Activated naive CD4-positive, alpha-beta T cell treated with anti-CD3 and anti-CD28 coated beads, Interleukin-2, amount 50 U/mL, for 72 hours (primary cell): ENCODE results near the gene EIF5. TPM values are rescaled to one million over a fixed set of nuclear protein-coding genes. Genes with fewer than 3 reads are reported as not detected.
A peak's percentile ranks its signal among the peaks of the same experiment; 100 is the strongest.

ENCODE experiments used
- ATAC-seq, 2 donors: fragments of 150-1000 bp; cut with Tn5 transposase; 2 replicates each; pipeline ENCODE4 v1.10.0; 2021; ENCODE audit warnings: mild to moderate bottlenecking in 2 of 2, moderate library complexity in 2 of 2
- DNase-seq, 2 donors: peaks; one replicate each; pipeline ENCODE4 v3.0.0; 2021 to 2022; ENCODE audit warnings: low spot score in 2 of 2
- H3K27ac Mint-ChIP-seq, 2 donors: one replicate each; pipeline ENCODE4 v1.8.0; 2022; ENCODE audit warnings: mild to moderate bottlenecking in 2 of 2, mixed read lengths in 2 of 2
- H3K36me3 Mint-ChIP-seq, 2 donors: one replicate each; pipeline ENCODE4 v1.8.0; 2022; ENCODE audit warnings: mixed read lengths in 2 of 2
- H3K9me3 Mint-ChIP-seq, 2 donors: one replicate each; pipeline ENCODE4 v1.8.0; 2022; ENCODE audit warnings: mixed read lengths in 2 of 2
- total RNA-seq, 2 donors: library from RNA; stranded (reverse); gene quantifications; one replicate each; pipeline ENCODE4 v1.2.3, GENCODE V29; 2022

EIF5 gene
- total RNA-seq, 2 donors from 2014 or later = 154 to 243 TPM

- H3K9me3 Mint-ChIP-seq = no peaks in the 10 kb centered on the region
These were observed 15.2 kb upstream of the EIF5 start for GRCh38 chr14:103318750-103319419.

DNA sequence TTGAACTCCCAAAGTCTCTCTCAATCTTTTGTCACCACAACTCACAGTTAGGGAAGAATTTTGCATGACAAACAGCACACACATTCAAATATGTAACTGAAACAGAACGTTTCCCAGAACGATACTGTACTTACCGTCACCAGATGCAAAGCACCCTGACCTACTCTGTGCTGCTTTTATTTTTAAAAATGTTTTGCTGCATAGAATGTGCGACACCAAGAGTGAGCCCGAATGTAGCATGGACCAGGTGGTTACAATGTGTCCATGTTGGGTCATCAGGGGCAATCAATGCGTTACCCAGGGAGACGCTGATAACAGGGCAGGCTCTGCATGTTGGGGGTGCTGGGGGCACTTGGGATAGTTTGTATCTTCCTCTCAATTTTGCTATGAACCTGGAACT is 14.6 kb upstream of the EIF5 start:
- no peaks in the 10 kb centered on the region for H3K36me3 Mint-ChIP-seq
- DNase-seq (no peak), ATAC-seq (no peak)

More at GRCh38 chr14:103318750-103319419, 15.2 kb upstream of the EIF5 start:
- Mint-ChIP-seq H3K36me3 (no peaks in the 10 kb centered on the region), H3K27ac (no peak overlapping the region)
- ATAC-seq (no peak), DNase-seq (no peak)

DNA sequence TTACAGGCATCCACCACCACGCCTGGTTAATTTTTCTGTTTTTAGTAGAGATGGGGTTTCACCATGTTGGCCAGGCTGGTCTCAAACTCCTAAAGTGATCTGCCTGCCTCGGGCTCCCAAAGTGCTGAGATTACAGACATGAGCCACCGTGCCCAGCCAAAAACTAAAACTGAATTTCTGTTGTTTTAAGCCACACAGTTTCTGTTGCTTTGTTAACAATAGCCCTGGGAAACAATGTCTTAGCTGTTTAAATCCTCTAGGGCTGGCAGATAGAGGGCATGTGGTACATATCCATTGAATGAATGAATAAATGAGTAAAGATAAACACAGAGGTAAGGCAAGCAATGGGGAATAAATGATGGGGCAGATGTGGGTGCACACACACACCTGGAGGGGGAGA is 8.0 kb upstream of the EIF5 start:
- ATAC-seq = no peak
- no peak for DNase-seq
- H3K36me3 Mint-ChIP-seq = no peaks in the 10 kb centered on the region
- H3K9me3 Mint-ChIP-seq = no peaks in the 10 kb centered on the region
- H3K27ac Mint-ChIP-seq = no peak overlapping the region

More for the DNA sequence above, 14.6 kb upstream of the EIF5 start:
- no peak overlapping the region for H3K27ac Mint-ChIP-seq
- no peaks in the 10 kb centered on the region for H3K9me3 Mint-ChIP-seq

- Mint-ChIP-seq H3K36me3 (no peaks in the 10 kb centered on the region), H3K9me3 (no peaks in the 10 kb centered on the region), H3K27ac (no peak overlapping the region)
- DNase-seq (no peak), ATAC-seq (no peak)
These were observed 5.1 kb upstream of the EIF5 start for GRCh38 chr14:103328941-103329340.

GRCh38 chr14:103329401-103330347 is 4.4 kb upstream of the EIF5 start:
- no peak for DNase-seq
- Mint-ChIP-seq H3K36me3 (no peaks in the 10 kb centered on the region), H3K9me3 (no peaks in the 10 kb centered on the region), H3K27ac (no peak overlapping the region)
- no peak for ATAC-seq

DNA sequence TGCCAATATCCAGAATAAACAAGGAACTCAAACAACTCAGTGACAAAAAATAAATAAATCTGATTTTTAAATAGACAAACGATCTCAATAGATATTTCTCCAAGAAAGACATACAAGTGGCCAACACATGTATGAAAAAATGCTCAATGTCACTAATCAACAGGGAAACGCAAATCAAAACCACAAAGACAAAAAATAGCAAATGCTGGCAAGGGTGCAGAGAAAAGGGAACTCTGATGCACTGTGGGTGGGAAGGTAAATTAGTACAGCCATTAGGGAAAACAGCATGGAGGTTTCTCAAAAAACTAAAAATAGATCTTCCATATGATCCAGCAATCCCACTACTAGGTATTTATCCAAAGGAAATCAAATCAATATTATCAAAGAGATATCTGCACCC is 3.5 kb upstream of the EIF5 start:
- H3K9me3 Mint-ChIP-seq = no peaks in the 10 kb centered on the region
- no peak overlapping the region for H3K27ac Mint-ChIP-seq

GRCh38 chr14:103332143-103332919 is 1.7 kb upstream of the EIF5 start:
- Mint-ChIP-seq H3K9me3 (no peaks in the 10 kb centered on the region), H3K27ac (peak overlapping the region; percentile 94 to 99), H3K36me3 (peaks cover 23 to 24% of the 10 kb centered on the region in 2 donors)
- DNase-seq (no peak), ATAC-seq (no peak)

More for the DNA sequence above, 3.5 kb upstream of the EIF5 start:
- no peak for ATAC-seq
- peaks cover 6% of the 10 kb centered on the region in 2 donors for H3K36me3 Mint-ChIP-seq
- no peak for DNase-seq

DNA sequence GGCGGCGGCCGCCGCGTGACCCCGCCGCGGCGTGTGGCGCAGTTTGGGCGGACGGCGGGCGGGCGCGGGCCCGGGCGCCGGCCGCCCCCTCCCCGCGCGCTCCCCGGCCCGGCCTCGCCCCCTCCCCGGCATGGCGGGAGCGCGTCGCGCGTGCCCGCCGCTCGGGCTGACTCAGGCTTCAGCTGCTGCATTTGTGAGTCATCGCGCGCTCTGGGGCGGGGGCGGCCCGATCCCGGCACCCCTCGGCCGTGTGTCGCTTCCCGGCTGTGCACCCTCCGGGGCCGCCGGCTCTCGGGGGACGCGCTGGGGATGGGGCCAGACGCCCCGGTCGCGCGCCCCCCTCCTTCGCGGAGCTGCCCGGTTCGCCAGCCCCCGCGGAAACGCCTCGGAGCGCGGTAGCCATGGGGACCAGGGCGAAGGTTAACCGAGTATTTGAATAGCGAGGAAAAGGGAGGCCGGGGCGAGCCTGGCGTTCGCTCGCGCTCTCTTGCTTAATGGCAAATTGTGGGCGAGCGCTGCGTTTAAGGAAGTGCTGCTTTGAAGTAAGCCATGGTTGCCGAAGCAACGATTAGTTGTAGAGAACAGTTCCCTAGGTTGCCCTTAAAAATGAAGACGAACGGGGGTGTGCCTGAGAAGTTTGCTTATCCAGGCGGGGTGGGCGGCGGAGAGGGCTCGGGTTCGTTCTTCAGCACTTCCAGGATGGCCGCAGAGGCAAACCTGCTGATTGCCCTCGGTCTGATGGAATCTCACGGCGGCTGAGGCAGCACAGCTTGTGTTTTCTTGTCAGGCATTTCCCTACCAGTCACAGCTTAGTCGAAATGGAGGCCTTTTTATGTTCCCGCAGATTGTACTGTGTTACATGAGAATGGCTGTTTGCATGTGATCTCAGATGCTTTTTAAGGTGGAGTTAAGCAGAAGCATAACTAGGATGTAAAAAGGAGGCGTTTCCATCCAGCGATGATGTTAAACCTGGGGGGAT is 896 bp downstream of the EIF5 start:
- Mint-ChIP-seq H3K27ac (peak overlapping the region; percentile 87 to 99), H3K36me3 (peaks cover 47 to 50% of the 10 kb centered on the region in 2 donors), H3K9me3 (no peaks in the 10 kb centered on the region)
- peak; percentile 78 to 90 for DNase-seq
- peak; percentile 52 to 53 for ATAC-seq

DNA sequence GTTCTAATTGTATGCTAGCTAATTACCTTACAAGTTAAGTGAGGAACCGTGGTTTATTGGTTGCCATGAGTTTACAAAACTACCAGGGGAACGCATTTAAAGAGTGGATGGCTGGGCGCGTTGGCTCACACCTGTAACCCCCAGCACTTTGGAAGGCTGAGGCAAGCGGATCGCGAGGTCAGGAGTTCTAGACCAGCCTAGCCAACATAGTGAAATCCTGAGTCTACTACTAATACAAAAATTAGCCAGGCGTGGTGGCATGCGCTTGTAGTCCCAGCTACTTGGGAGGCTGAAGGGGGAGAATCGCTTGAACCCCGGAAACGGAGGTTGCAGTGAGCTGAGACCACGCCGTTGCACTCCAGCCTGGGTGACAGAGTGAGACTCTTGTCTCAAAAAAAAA is 2.2 kb downstream of the EIF5 start:
- DNase-seq (no peak), ATAC-seq (no peak)
- peak overlapping the region; percentile 77 to 99 for H3K27ac Mint-ChIP-seq
- H3K36me3 Mint-ChIP-seq = peaks cover 55 to 57% of the 10 kb centered on the region in 2 donors
- no peaks in the 10 kb centered on the region for H3K9me3 Mint-ChIP-seq

GRCh38 chr14:103337794-103338193 is 3.8 kb downstream of the EIF5 start:
- peaks cover 60 to 68% of the 10 kb centered on the region in 2 donors for H3K36me3 Mint-ChIP-seq

DNA sequence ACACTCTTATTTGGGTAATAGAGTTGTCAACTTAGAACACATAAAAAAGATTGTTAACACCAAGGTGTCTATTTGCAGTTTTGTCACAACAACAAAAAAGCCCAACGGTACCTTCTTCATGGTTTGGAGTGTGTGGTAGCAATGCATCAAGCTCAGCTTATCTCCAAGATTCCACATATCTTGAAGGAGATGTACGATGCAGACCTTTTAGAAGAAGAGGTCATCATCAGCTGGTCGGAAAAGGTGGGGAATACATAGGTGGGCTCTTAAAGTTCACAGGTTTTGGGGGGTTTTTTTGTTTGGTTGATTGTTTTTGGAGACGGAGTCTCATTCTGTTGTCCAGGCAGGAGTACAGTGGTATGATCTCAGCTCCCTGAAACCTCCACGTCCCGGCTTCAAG is 5.5 kb downstream of the EIF5 start:
- H3K27ac Mint-ChIP-seq = peak overlapping the region; percentile 77 to 83
- no peak for DNase-seq
- no peak for ATAC-seq
- no peaks in the 10 kb centered on the region for H3K9me3 Mint-ChIP-seq
- H3K36me3 Mint-ChIP-seq = peaks cover 60 to 74% of the 10 kb centered on the region in 2 donors

More at GRCh38 chr14:103337794-103338193, 3.8 kb downstream of the EIF5 start:
- no peak for ATAC-seq
- no peak for DNase-seq
- Mint-ChIP-seq H3K27ac (peak overlapping the region; percentile 77 to 83), H3K9me3 (no peaks in the 10 kb centered on the region)

DNA sequence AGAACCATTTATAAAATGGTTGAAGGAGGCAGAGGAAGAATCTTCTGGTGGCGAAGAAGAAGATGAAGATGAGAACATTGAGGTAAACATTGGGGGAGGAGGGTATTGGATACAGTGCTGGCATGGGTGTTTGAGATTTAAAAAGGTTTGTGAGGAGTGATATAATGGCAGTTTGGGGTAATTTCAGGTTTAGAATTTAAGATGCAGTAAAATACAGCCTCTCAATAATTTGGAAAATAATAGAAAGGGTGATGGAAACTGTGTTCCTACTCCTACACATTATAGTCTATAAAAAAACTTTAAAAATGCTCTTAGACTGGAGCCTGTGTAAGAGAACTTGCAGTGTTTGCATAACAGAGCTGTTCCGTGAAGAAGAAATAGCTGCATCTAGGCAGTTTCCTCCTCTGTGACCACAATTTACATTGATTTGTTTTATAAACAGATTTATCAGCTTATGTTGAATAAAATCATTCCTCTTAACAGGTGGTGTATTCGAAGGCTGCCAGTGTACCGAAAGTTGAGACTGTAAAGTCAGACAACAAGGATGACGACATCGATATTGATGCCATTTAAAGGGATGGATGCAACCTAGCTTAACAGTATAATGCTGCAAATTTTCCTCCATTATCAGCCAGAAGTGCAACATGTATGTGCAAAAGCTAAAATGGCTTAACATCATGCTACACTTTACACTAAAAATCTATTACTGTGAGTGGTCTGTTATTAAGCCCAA is 6.6 kb downstream of the EIF5 start:
- Mint-ChIP-seq H3K36me3 (peaks cover 53 to 66% of the 10 kb centered on the region in 2 donors), H3K27ac (peak overlapping the region; percentile 77 to 83), H3K9me3 (no peaks in the 10 kb centered on the region)
- ATAC-seq = no peak
- DNase-seq = no peak

- Mint-ChIP-seq H3K9me3 (no peaks in the 10 kb centered on the region), H3K27ac (peak overlapping the region; percentile 39 to 81), H3K36me3 (peaks cover 44 to 58% of the 10 kb centered on the region in 2 donors)
- no peak for DNase-seq
- no peak for ATAC-seq
These were observed 7.5 kb downstream of the EIF5 start for GRCh38 chr14:103341250-103342129.

GRCh38 chr14:103343164-103343879 is 9.3 kb downstream of the EIF5 start:
- no peak for DNase-seq
- ATAC-seq = no peak
- Mint-ChIP-seq H3K36me3 (peaks cover 27 to 40% of the 10 kb centered on the region in 2 donors), H3K9me3 (no peaks in the 10 kb centered on the region), H3K27ac (peak overlapping the region in 1 of 2 donors; percentile 65)
